Activated effector memory CD4-positive, alpha-beta T cell treated with Interleukin-2 at 50 U/mL for 16 hours (primary cell): ENCODE data around the gene YBX3.

Experiments
- DNase-seq: peaks from one replicate; pipeline ENCODE4 v3.0.0-alpha.2; 2020

Gene YBX3

DNA sequence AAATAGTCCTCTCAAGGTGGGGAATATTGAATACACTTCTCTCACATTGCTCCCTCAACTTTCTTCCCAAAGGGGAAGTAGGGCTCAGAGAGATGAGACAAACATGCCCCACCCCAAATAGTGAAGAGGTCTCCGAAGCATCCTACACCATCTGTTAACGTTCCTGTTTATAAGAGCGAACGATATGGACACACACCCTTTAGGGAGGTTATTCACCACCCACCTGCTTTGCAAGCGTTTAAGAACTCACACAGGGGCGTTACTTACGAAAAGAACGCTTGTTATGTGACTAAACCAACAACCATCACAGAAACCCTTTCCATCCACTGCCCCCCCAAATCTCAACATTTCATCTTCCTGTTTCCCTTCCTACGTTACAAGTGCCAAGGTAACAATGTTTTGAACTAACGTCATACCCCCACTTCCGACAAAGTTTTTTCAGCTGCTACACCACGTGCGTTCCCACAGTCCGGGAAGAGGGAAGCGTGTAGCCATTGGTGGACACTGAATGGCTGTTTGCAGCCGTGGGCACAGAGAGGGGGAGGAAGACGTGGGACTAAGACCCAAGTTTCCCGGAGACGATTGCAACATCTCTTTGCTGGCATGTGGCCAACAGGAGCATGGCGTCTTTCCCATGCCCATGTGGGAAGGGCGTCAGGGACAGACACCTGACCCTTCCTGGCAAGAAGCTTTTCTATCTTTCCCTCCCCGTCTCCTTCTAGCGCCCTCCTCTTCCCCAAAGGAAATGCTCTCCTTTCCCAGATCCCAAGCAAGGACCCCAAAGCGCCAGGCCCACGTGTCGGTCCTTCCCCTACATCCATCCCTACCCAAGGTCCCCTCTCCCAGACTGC, 1.2 kb downstream of the YBX3 start:
- DNase-seq, result no peak

DNA sequence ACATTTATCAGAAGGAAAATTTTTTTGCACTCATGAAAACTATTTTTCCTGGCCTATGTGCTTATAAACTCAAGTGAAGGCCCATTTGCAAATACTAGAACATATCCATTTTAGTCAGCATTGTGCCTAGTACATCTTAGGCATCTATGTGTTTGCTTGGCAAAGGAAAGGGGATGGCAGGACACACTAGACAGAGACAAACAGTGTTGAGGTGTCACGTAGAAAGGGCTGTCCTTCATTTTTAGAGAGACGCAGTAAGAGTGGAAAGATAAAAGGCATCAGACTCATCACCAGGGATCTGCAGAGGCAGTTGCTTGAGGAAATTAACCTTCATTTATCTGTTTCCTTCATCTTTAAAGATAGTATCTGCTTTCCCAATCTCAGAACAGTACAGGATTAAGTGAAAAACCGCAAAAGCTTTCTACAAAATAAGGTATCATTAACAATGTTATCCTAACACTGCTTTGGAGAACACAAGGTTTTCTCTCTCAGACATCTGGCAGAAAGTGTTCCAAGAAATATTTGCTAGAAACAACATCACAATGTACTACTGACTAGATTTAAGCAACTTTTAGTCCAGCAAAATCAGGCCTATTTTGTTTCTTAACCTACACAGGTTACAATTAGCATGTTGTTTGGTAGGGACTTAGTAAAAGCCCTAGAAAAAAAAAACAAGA, 2.0 kb downstream of the YBX3 start:
- DNase-seq, result no peak

DNA sequence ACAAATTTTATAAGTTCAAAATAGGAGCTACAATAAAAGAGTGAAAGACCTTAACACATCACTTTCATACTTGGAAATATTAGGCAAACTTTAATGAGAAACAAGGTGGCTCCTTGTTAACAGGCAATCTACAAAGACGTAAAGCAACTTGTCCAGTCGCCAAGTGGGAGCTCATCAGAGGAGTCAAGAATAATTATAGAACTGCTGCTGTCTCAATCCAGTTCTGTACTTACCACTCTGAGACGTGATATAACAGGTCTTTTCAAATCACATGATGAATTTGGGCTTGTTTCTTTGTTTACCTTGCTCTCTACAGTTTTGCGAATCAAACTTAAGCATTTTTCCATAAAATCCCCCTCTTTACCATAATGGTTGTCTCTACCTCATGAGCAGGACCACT, 3.6 kb downstream of the YBX3 start:
- DNase-seq, result no peak

DNA sequence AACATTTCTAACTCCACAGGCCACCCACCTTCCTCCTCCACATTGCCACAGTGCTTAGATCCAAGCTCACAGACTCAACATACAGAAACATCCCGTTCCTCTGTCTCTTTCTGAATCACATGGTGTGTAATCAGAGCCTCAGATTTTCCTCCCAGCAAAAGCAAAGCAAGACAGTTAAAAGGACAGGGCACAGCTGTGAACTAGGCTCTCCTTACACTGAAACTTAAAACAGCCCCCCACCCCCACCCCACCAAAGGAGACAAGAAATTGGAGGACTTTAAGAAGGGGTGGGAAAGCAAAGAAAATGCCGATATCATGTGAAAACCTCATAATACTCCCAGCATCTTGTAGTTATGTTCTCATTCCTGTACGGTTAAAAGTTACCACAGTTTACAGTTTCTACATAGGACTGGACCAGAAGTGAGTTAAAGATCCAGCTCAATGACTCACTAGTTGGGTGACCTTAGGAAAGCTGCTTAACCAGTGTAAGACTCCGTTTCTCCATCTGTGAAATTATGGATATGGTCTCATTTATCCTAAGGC, 4.8 kb downstream of the YBX3 start:
- no peak for DNase-seq

DNA sequence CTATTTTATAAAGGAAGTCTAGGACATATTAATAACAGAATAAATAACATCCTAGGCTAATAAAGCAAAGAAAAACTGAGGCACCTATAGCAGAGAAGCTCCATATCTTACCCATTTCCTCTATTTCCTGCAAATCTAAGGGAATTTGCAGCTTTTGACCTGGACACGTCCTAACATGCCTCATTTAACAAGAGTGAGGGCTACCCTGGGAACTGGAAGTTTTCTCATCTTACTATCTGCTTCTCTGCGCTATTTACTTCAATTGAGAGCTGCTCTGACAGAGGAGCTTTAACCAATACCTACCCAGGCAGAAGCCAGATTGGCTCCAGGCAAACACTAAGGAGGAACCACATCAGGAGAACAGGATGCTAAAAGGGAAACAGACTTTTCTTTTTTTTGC, 5.7 kb downstream of the YBX3 start:
- DNase-seq, result no peak

DNA sequence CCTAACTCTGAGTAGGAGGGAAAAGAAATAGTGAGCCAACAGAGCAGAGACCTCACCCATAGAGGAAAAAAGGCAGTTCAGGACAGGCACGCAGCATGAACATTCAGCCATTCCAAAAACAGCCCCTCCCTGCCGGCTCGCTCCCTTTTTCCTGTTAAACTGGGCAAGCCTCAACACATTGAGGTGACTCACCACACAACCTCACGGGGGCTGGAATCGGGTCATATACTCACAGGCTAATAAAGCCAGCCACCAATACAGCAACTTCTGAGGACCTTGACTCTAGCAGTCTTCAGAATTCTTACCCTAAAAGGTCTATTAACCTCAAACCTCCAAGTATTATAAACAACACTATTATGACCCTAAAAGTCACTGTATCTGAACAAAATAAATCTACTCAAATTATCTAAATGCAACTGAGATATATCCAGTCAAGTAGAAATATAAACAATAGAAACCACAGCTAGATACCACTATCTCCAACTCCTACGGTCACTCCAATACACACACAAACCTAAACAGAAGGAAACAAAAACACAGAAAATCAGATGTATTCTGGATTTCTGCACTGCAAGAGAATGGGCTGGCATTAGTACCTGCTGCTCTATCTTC, 6.3 kb downstream of the YBX3 start:
- DNase-seq, result no peak

DNA sequence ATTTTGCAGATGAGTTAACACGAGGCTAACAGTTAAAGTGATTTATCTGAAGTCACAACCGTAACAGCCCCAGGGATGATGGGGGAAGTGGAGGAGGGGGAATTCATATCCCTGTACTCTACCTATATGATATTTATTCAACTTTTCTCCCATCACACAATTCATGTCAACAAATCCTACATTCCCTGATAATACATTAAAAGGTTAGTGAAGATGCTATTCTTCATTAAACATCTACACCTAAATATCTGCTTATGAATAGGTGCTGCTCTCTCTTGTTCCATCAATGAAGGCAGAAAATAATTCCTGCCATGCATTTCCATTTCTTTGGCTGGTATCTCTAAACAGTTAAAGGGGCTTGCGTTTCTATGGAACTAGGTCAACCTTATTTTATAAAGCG, 6.8 kb downstream of the YBX3 start:
- no peak for DNase-seq

DNA sequence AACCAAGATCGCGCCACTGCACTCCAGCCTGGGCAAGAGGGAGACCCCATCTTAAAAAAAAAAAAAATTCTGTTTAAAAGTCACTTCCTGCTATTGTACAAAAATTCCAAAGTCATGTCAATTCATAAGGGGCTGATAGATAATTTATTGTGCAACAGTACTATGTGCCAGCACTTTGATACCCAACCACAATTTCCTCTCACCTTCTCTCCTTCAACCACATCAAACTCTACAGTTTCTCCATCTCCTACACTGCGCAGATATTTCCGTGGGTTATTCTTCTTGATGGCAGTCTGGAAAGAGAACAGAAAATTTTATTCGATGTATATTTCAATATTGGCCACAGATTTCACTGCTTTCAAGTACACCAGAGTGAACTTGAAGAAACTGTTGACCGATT, 7.6 kb downstream of the YBX3 start:
- no peak for DNase-seq

DNA sequence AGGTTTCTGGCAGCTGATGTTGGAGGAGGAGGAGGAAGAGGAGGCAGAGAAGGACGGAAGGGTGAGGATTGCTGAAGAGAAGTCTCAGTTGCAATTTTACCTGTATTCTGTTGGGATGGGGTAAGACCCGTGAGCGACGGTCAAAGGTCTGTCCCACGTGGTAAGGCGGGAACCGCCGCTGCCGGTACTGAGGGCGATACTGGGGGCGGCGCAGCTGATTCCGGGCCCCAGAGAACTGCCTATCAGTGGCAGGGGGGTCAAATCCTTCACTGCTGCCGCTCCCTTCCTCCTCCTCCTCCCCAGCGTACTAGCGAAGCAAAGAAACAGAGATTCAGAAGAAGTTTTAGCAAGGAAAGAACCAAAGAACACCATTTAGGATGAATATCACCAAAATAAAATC, 13.3 kb downstream of the YBX3 start:
- DNase-seq, result no peak

DNA sequence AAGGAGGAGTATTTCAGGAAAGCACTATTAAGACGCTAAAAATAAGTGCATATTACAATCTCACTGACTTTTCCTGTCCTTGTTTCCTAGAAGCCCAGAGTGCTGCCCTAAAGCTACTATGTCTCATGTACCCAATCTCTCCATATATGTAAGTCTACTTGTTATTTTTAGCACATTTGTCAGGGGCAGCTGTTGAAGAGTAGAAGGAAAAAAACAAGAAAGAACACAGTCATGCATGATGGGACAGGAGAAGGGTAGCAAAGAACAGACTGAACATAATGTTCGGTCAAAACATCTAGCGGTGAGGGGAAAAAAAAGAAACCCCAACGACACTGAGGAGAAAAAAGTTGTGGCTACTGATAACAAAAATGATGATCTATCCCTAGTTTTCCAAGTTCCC, 14.3 kb downstream of the YBX3 start:
- no peak for DNase-seq

DNA sequence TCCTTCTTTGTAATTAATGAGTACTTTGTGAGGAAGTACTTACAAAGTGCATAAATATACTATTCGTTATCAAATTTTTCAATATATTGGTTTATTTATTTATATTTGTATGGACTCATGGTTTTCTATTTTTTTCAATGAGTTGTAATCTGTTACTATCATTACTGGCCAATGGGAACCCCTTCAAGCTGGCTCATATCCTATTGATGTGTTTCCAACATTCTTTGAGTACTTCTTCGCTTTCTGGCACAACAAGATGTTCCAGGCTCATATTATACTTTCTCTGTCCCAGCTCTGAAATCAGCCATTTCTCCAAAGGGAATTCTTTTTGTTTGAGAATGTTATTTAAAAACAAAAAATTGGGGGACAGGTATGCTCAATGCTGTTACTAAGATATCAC, 17.5 kb downstream of the YBX3 start:
- no peak for DNase-seq

DNA sequence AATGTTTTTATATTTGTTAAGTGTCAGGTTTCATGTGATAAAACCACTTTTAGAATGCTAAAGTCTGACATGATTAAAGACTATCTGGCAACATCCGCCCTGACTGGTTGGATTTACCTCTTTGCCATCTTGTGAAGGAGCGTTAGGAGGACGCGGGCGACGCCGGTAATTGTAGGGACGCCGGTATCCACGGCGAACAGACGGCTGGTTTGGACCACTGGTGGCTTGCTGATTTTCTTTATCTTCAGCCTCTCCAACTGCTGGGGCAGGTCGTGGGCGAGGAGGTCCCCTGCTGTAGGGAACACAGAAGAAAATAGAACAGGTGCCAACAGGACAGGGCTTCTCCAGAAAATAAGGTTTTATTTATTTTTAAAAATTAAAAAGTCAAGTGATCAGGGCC, 21.3 kb downstream of the YBX3 start:
- DNase-seq, result no peak

DNA sequence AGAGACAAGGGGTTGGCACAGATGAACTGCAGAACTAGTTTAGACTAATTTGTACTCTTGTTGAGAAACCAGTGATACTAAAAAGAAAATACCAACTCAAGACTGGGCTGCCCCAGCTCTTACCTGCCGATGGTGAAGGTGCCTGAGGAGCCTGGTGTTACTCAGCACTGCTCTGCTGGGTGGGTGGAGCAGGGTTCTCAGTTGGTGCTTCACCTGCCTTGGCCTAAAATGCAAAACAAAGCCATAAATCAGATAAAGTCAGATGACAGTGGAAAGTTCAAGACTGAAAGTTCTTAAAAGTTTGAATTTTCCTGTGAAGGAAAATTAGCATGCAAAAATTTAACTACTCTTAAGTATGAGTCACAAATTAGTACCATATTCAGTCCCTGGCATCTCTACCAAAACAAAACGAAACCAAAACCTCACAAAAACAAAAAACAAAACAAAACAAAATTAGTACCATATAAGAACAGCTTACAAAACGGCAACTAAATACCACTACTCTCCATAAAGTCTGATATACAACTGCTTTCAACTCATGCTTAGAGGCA, 21.9 kb downstream of the YBX3 start:
- no peak for DNase-seq

DNA sequence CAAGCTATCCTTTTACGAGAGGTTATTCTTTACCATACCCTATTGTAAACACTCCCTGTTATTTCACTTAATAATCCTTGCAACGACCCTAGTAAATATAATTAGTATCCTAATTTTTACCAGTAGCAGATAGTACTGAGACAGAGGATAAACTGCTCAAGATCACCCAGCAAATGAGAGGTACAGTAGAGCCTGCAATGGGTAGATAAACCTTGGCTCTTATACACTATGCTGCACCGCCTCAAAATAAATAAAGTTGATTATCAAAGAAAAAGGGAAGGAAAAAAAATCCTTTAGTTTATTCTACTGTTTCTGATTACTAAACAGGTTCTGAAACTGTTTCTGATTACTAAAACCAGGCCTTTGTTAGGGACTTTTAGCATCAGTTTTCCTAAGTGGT, 22.5 kb downstream of the YBX3 start:
- DNase-seq, result no peak

DNA sequence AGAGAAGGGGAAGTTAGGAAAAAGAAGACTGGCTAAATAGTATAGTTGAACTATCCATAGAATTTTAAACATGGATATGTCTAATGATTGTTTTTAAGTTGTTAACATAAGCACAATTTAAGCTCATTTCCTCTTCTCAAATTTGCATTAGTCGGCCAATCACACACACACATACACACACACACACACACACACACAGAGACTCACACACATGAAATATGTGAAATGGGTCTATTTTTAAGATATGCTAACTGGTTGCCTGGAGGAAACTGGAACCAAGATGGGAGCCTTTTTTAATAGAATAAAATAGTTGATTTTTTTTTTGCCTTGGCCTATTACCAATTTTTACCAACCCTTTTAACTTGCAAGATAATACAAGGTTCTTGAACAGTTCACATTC, 25.3 kb downstream of the YBX3 start:
- no peak for DNase-seq

DNA sequence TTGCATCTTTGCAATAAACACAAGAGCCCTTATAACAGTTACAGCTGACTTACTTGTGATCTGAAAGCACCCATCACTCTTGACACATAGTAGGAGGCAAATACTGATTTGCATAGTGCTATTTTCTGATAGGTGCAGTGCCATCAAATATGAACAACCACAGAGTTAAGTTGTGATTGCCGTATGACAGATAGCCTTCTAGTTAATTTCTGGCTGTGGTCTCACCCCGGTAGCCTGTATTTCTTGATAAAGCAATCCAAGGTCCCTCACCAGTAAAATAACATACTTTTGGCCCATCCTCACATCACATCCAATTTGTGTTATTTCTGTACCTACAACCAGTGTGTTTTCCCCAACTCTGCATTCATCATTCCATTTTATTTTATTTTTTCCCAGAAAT, 26.0 kb downstream of the YBX3 start:
- DNase-seq, result no peak

DNA sequence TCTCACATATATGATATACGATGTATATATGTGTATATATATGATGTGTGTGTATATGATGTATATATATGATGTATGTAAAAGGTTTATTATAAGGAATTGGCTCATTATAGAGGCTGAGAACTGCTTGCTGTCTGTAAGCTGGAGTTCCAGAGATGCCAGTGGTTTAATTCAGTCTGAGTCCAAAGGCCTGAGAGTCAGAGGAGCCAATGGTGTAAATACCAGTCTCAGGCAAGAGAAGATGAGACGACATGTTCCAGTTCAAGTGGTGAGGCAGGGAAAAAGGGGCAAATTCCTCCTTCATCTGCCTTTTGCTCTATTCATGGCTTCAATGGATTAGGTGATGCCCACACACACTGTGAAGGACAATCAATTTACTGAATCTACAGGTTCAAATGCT, 32.2 kb downstream of the YBX3 start:
- DNase-seq, result no peak

DNA sequence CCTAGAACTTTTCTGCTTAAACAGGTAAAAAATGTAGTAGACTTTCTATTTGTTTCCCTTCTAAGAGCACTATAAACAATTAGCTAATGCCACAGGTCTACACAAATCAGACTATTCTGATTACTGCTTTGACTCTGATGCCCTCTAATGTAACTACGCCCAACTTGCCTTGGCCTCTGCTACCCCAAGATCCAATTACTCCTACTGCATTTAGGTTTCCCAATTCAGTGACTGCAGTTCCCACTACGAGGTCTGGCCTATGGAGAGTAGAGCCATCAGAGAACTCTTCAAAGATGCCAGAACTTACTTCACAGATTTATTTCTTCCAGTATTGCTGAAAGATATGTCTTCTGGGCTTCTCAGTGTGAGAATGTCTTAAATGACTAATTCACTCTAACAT, 34.0 kb downstream of the YBX3 start:
- DNase-seq, result no peak

DNA sequence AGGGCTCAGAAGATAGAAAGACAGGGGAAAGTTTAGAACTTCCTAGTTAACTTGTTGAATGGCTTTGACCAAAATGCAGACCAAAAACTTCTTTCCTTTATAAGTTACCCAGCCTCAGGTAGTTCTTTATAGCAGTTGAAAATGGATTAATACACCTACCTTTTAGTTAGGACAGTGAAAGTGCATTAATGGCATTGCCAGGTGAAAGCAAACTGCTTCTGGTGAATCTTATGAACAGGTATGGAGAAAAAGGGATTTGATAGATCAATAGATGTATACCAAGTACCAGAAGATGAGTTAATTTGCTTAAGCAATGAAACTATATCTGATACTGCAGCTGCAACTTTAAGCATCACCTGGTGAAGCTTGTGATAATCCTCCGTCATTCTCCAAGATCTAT, 35.1 kb downstream of the YBX3 start:
- no peak for DNase-seq

DNA sequence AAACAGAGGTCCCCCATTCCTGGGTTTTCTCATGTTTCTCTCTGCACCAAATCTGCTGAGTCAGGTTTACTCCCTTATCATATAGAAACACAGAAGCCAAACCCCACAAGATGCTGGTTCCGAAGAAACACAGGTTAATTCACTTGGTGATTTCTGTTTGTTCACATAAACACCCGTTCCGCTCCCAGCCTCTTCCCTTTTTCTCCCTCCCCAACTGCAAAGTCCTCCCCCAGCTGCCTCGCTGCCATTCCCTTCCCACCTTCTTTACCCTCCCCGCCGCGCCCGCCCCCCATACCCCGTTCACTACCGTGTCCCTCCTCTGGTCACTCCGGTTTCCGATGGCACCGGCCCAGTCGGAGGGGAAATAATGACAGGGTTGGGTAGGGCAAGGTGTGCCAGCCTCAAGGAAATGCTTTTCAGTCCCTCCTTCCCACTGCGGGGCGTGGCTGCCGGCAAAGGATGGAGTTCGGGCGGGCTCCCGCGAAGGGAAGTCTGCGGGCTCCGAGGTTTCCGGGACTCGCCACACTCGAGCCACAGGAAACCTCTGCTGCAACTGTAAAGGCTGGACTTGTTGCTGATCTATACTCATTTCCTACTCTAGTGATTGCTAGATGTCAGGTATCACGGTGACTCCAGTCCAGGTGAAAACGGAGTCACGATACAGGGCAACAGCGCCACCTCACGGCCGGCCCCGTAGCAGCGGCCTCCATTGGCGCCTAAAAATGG, 49.3 kb downstream of the YBX3 start, which contains the start of gene STYK1:
STYK1 (minus strand) TSS at position 394 of the 726 bp plus-strand sequence. CDS start 39,434 bp downstream, outside the sequence.
- DNase-seq, result peak; percentile 44

DNA sequence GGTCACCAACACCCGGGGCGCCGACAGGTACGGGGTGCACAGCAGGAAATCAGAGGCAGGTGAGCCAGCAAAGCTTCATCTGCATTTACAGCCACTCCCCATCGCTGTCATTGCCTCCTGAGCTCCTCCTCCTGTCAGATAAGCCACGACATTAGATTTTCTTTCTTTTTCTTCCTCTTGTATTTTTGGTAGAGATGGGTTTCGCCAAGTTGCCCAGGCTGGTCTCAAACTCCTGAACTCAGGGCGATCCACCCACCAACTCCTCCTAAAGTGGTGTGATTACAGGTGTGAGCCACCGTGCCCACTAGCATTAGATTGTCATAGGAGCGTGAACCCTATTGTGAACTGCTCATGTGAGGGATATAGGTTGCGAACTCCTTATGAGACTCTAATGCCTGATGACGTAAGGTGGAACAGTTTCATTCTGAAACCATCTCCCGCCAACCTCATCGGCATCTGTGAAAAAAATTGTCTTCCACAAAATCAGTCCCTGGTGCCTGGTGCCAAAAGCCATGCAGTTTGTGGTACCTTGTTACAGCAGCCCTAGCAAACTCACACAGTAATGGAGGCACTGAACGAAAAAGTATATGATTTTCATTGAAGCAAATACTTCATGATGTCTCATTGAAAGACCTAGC, 50.8 kb downstream of the YBX3 start:
- no peak for DNase-seq

DNA sequence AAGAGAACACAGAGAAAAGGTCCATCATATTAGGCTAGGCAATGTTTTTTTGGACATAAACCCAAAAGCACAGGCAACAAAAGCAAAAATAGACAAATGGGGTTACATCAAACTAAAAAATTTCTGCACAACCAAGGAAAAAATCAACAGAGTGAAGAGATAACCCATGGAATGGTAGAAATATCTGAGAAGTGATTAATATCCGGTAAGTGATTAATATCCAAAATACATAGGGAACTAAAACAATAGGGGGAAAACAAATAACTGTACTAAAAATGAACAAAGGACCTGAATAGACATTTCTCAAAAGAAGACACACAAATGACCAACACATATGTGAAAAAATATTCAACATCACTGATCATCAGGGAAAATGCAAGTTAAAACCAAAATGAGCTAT, 53.6 kb downstream of the YBX3 start:
- DNase-seq, result no peak
